Gastroesophageal sphincter (tissue), 4 donors: ENCODE results near the gene C3. TPM values are rescaled to one million over a fixed set of nuclear protein-coding genes. Genes with fewer than 3 reads are reported as not detected.

ENCODE experiments used
- ATAC-seq: fragments of 150-250 bp; one replicate; pipeline ENCODE4 v1.9.1; 2016; ENCODE audit warnings: mild to moderate bottlenecking, moderate library complexity
- H3K27ac ChIP-seq, 4 donors: fragments of 200-600 bp; sonication (generic) in 3 of 4; 1 replicate in 3 of 4; 2 replicates in 1 of 4; pipeline ENCODE4 v1.5.1; 2016 to 2019
- H3K27me3 ChIP-seq: fragments of 200-600 bp; sonication (generic); one replicate; pipeline ENCODE4 v1.5.1; 2019
- H3K36me3 ChIP-seq, 2 donors: fragments of 200-600 bp; sonication (generic); one replicate each; pipeline ENCODE4 v1.5.1; 2019; ENCODE audit warnings: control low read depth in 1 of 2
- H3K4me1 ChIP-seq, 3 donors: fragments of 200-600 bp; sonication (generic); 1 replicate in 2 of 3; 2 replicates in 1 of 3; pipeline ENCODE4 v1.5.1; 2016 to 2019; ENCODE audit warnings: control low read depth in 2 of 3
- H3K4me3 ChIP-seq, 2 donors: fragments of 200-600 bp; sonication (generic); one replicate each; pipeline ENCODE4 v1.5.1; 2019; ENCODE audit warnings: mild to moderate bottlenecking in 1 of 2, moderate library complexity in 1 of 2
- H3K9me3 ChIP-seq, 3 donors: fragments of 200-600 bp; sonication (generic); one replicate each; pipeline ENCODE4 v1.5.1; 2017 to 2019; ENCODE audit warnings: control low read depth in 2 of 3
- EP300 ChIP-seq: sonication (generic); formaldehyde crosslinking; IDR thresholded peaks from one replicate; pipeline ENCODE4 v1.6.1; 2017; ENCODE audit warnings: antibody characterized with exemption, mild to moderate bottlenecking
- POLR2A ChIP-seq, 2 donors: fragments of 450-650 bp; IDR thresholded peaks; one replicate each; pipeline ENCODE4 v1.6.1; 2017; ENCODE audit warnings: antibody characterized with exemption in 2 of 2, mild to moderate bottlenecking in 2 of 2, moderate library complexity in 1 of 2
- POLR2AphosphoS5 ChIP-seq: sonication (generic); formaldehyde crosslinking; IDR thresholded peaks from one replicate; pipeline ENCODE4 v1.6.1; 2017; ENCODE audit warnings: antibody characterized with exemption
- WGBS, 2 donors: methylation state at CpG; one replicate each; pipeline ENCODE4 v1.1.5; 2018; ENCODE audit warnings: low coverage in 1 of 2; 5-methylcytosine and 5-hydroxymethylcytosine counted together
- total RNA-seq, 4 donors: library from RNA; depleted of rRNA; stranded (reverse); fragments of >200 nt; gene quantifications; one replicate each; pipeline ENCODE4 v1.1.0, GENCODE V29; 2016
- TF ChIP-seq, protein P1 (sequence below), 4 experiments: fragments of 200-600 bp in 2 of 4; fragments of 450-650 bp in 2 of 4; sonication (generic) in 1 of 4; IDR thresholded peaks; one replicate each; pipeline ENCODE4 v1.5.1; 2017 to 2019; ENCODE audit warnings: antibody characterized with exemption in 4 of 4, mild to moderate bottlenecking in 2 of 4, moderate library complexity in 2 of 4

Gene C3
- total RNA-seq, 4 donors from 2014 or later: 246 to 757 (median 594) TPM

DNA sequence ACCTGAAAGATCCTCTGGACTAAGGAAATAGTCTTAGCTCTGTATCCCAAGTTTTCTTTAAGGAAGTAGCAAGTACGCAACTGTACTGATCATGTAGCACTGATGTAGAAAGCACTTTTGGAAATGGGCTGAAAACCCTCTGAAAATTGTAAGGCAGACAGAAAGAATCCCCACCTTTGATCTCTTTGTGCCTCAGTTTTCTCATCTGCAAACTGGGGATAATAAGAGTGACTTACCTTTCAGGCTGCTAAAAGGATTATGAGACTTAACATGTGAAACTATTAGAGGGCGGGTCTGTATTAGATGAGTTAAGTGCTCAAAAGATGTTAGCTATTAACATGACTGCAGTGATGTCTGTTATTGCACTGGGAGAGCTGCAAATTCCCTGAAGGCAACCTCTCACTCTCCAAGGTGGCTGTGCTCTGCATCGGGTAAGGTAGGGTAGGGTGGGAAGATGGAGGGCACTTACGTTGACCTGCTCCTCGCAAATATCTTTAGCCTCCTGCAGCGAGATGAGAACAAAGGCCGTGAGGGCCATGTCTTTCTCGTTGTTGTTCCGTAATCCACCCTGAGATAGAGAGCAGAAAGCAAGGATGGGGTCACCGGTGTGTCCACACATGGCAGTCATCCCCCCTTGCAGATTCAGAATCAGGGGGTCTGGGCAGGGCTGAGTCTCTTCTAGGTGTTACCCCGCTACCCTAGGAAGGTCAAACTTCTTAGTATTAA, 30.1 kb downstream of the C3 start:
- no peaks in the 10 kb centered on the region for H3K9me3 ChIP-seq
- WGBS, 2 donors: 75 to 77% methylated on average over 8 to 10 of the region's 11 CpGs
- H3K4me3 ChIP-seq: no peak overlapping the region
- TF ChIP-seq EP300: no peak
- no peak for TF ChIP-seq POLR2A (IDR thresholded peaks at IDR 0.05)
- TF ChIP-seq, protein P1, sequence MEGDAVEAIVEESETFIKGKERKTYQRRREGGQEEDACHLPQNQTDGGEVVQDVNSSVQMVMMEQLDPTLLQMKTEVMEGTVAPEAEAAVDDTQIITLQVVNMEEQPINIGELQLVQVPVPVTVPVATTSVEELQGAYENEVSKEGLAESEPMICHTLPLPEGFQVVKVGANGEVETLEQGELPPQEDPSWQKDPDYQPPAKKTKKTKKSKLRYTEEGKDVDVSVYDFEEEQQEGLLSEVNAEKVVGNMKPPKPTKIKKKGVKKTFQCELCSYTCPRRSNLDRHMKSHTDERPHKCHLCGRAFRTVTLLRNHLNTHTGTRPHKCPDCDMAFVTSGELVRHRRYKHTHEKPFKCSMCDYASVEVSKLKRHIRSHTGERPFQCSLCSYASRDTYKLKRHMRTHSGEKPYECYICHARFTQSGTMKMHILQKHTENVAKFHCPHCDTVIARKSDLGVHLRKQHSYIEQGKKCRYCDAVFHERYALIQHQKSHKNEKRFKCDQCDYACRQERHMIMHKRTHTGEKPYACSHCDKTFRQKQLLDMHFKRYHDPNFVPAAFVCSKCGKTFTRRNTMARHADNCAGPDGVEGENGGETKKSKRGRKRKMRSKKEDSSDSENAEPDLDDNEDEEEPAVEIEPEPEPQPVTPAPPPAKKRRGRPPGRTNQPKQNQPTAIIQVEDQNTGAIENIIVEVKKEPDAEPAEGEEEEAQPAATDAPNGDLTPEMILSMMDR (IDR thresholded peaks at IDR 0.05): no peak
- TF ChIP-seq POLR2AphosphoS5: no peak
- peaks cover 37% of the 10 kb centered on the region for H3K27me3 ChIP-seq
- H3K4me1 ChIP-seq: no peaks in the 10 kb centered on the region
- H3K36me3 ChIP-seq: peaks cover 0 to 28% of the 10 kb centered on the region in 2 donors
- H3K27ac ChIP-seq: no peak overlapping the region
- no peak for ATAC-seq

DNA sequence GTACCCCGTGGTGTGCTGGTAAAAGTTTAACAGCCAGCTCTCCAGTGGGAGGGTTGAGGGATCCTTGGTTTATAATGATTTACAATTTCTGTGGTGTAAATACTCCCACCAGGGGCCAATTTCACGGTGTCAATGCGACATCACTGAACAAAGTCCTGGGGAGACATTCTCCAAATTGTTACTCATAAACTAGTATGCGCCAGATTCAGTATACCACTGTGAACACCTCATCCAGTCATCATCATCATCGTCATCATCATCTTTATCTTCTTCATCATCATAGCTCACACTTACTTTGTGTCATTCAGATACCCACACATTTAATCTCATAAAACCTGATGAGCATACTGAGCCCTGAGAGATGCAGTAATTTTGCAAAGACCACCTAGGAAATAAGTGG, 33.3 kb downstream of the C3 start:
- H3K36me3 ChIP-seq: peaks cover 0 to 21% of the 10 kb centered on the region in 2 donors
- no peak for ATAC-seq
- no peak for TF ChIP-seq POLR2AphosphoS5
- TF ChIP-seq EP300: no peak
- TF ChIP-seq, protein P1 (IDR thresholded peaks at IDR 0.05): no peak
- TF ChIP-seq POLR2A (IDR thresholded peaks at IDR 0.05): no peak
- no peaks in the 10 kb centered on the region for H3K4me1 ChIP-seq
- WGBS, 2 donors: 78 to 92% methylated on average over 3 to 4 of the region's 5 CpGs
- H3K27me3 ChIP-seq: peaks cover 11% of the 10 kb centered on the region
- H3K9me3 ChIP-seq: peaks cover 0 to 3% (median 0%) of the 10 kb centered on the region in 3 donors
- no peak overlapping the region for H3K4me3 ChIP-seq
- no peak overlapping the region for H3K27ac ChIP-seq

DNA sequence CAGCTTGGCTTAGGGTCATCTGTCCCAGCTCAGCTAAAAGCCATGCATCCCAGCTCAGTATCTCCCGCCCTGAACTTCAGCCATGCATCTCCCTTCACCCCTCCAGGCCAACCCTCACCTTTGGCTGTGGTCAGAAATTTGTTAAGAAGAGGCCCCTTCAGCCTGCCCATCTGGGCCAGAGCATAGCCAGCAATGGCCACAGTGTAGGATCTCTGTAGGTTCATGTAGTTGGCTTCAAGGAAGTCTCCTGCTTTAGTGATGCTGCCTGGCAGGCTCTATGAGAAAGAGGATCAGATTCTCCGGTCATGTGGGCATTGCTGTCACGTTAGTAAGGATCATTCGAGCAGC, 33.8 kb downstream of the C3 start:
- TF ChIP-seq POLR2A (IDR thresholded peaks at IDR 0.05) (no peak), EP300 (no peak), POLR2AphosphoS5 (no peak)
- TF ChIP-seq, protein P1 (IDR thresholded peaks at IDR 0.05): no peak
- no peak for ATAC-seq
- H3K9me3 ChIP-seq: peaks cover 0 to 3% (median 0%) of the 10 kb centered on the region in 3 donors
- H3K27ac ChIP-seq: no peak overlapping the region
- H3K27me3 ChIP-seq: peaks cover 6% of the 10 kb centered on the region
- no peaks in the 10 kb centered on the region for H3K4me1 ChIP-seq
- peaks cover 0 to 24% of the 10 kb centered on the region in 2 donors for H3K36me3 ChIP-seq
- H3K4me3 ChIP-seq: no peak overlapping the region
- WGBS, 2 donors: 80 to 86% methylated on average over 3 to 4 of the region's 4 CpGs

DNA sequence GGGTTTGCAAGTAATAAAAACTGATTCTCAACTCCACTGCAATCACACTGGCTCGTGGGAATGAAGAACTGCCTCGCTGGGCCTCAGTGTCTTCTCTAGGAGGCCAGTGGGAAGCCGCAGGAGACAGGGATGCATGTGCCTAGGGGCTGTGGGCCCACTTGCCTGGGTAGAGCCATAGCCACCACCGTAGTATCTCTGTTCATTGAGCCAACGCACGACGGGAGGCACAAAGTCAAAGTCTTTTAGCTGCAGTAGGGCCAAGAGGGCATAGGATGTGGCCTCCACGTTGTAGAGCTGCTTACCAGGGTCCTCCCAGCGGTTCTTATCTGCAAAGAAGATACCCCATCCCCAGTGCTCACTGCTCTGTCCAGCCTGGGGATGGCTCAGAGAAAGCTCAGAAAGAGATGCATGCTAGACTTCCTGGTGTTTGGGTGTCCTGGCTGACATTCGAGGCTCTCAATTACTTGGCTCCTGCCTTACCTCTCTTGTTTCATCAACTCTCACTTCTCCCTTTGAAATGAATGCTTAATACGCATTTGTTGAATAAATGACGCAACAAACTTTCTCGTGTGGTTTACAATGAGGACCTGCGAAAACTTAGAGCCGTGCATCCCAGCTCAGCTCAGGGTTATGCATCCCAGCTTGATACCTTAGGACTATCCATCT, 34.4 kb downstream of the C3 start:
- 80 to 94% methylated on average over 6 to 10 of the region's 15 CpGs for WGBS, 2 donors
- TF ChIP-seq POLR2A (IDR thresholded peaks at IDR 0.05) (no peak), POLR2AphosphoS5 (no peak), EP300 (no peak)
- TF ChIP-seq, protein P1 (IDR thresholded peaks at IDR 0.05): no peak
- ATAC-seq: no peak

More for the DNA sequence above, 34.4 kb downstream of the C3 start:
- Histone ChIP-seq H3K4me1 (no peaks in the 10 kb centered on the region), H3K27ac (no peak overlapping the region), H3K4me3 (no peak overlapping the region), H3K36me3 (peaks cover 0 to 28% of the 10 kb centered on the region in 2 donors), H3K27me3 (peaks cover 1% of the 10 kb centered on the region), H3K9me3 (peaks cover 0 to 3% (median 0%) of the 10 kb centered on the region in 3 donors)
